Stimulated activated CD4-positive, alpha-beta T cell treated with anti-CD3 and anti-CD28 coated beads, Interleukin-4, amount 100 ng/mL, for 24 hours (primary cell): Measurements from ENCODE around the gene ICAM4.
"Not testable (repeated sequence)": the region's sequence is repeated elsewhere in the genome, so short reads cannot be mapped to it uniquely, and the experiment has no call there.

Experiments used
- DNase-seq: peaks from one replicate; pipeline ENCODE4 v3.0.0-alpha.2; 2020

Gene ICAM4

GRCh38 chr19:10269333-10270179, 17.2 kb upstream of the ICAM4 start:
- peak; percentile 89 for DNase-seq

GRCh38 chr19:10270180-10270615, 16.6 kb upstream of the ICAM4 start:
- DNase-seq = peak; percentile 69

GRCh38 chr19:10270616-10271394, 15.9 kb upstream of the ICAM4 start, which contains the start of gene ICAM1:
Gene ICAM1, plus strand, starts transcription at chr19:10271120. Its CDS starts 40 bp downstream, at chr19:10271160.
- DNase-seq = peak; percentile 74

GRCh38 chr19:10271543-10272086, 15.1 kb upstream of the ICAM4 start:
- peak; percentile 45 for DNase-seq

- DNase-seq = no peak
Measured at GRCh38 chr19:10274589-10274988, 12.2 kb upstream of the ICAM4 start.

- DNase-seq = no peak
Measured at GRCh38 chr19:10277795-10278589, 8.8 kb upstream of the ICAM4 start.

- DNase-seq = no peak
Measured at GRCh38 chr19:10278935-10279334, 7.8 kb upstream of the ICAM4 start.

GRCh38 chr19:10279737-10280442, 6.9 kb upstream of the ICAM4 start:
- DNase-seq = no peak

GRCh38 chr19:10282043-10282442, 4.7 kb upstream of the ICAM4 start:
- DNase-seq = not testable (repeated sequence)

GRCh38 chr19:10283301-10284064, 3.3 kb upstream of the ICAM4 start:
- no peak for DNase-seq

- DNase-seq = no peak
Measured at GRCh38 chr19:10284065-10284959, 2.4 kb upstream of the ICAM4 start.

GRCh38 chr19:10284960-10285278, 1.8 kb upstream of the ICAM4 start:
- no peak for DNase-seq

GRCh38 chr19:10285393-10285792, 1.4 kb upstream of the ICAM4 start:
- no peak for DNase-seq

GRCh38 chr19:10288662-10289166, 2.0 kb downstream of the ICAM4 start:
- DNase-seq = peak; percentile 45

GRCh38 chr19:10289167-10289835, 2.5 kb downstream of the ICAM4 start:
- DNase-seq = peak; percentile 76

- peak; percentile 45 for DNase-seq
Measured at GRCh38 chr19:10289836-10290356, 3.1 kb downstream of the ICAM4 start, which contains the start of gene ICAM5. Gene ICAM5, plus strand, starts transcription at chr19:10289952. Its CDS starts 92 bp downstream, at chr19:10290044.

- no peak for DNase-seq
Measured at GRCh38 chr19:10290357-10290875, 3.7 kb downstream of the ICAM4 start.

- DNase-seq = peak; percentile 49
Measured at GRCh38 chr19:10290876-10291553, 4.3 kb downstream of the ICAM4 start.
